Suprapubic skin (tissue), 2 donors: ENCODE results near the gene SLC49A4.

Experiments used
- EP300 ChIP-seq: sonication (generic); formaldehyde crosslinking; IDR thresholded peaks from one replicate; pipeline ENCODE4 v1.6.1; 2017; ENCODE audit warnings: antibody characterized with exemption
- POLR2A ChIP-seq, 2 donors: fragments of 450-650 bp; IDR thresholded peaks; one replicate each; pipeline ENCODE4 v1.6.1; 2017; ENCODE audit warnings: antibody characterized with exemption in 2 of 2, mild to moderate bottlenecking in 2 of 2, moderate library complexity in 2 of 2

DNA sequence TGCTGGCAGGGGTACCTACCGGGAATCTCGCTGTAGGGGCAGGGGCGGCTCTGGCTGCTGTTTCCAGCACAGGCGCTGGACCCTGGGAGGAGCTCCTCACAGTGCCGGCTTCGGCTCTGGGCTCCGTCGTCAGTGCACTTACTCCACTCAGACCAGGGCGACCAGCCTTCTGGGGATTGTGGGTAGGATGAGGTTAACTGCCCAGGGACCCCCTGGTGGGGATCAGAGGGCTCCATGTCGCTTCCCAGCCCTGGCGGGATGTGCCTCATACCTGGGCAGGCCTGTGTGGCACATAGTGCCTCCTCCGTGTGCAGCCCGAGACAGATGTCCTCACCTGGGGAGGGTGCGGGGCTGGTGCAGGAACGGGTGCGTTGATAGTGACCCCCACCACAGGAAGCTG lies 117.0 kb downstream of the SLC49A4 start:
- no peak for TF ChIP-seq EP300
- TF ChIP-seq POLR2A (IDR thresholded peaks at IDR 0.05): no peak
